Mesendoderm (in vitro differentiated cells): ENCODE measurements around the gene RABL6.
A peak's percentile ranks its signal among the peaks of the same experiment; 100 is the strongest.
"Not testable (repeated sequence)": the region's sequence is repeated elsewhere in the genome, so short reads cannot be mapped to it uniquely, and the experiment has no call there.

Experiments used
- DNase-seq: peaks from one replicate; pipeline ENCODE4 v3.0.0; 2013
- H2AK5ac ChIP-seq: 2 replicates; pipeline ENCODE4 v1.6.1; 2013; ENCODE audit warnings: low read length, inconsistent platforms
- H2BK120ac ChIP-seq: 2 replicates; pipeline ENCODE4 v1.6.1; 2013; ENCODE audit warnings: low read depth, mild to moderate bottlenecking, low read length, moderate library complexity, mixed read lengths
- H2BK15ac ChIP-seq: replicated peaks from 2 replicates; pipeline ENCODE4 v1.6.1; 2013; ENCODE audit warnings: low read depth, mild to moderate bottlenecking, moderate library complexity
- H2BK5ac ChIP-seq: 2 replicates; pipeline ENCODE4 v1.6.1; 2013; ENCODE audit warnings: low read length, inconsistent platforms
- H3K18ac ChIP-seq: 2 replicates; pipeline ENCODE4 v1.6.1; 2013; ENCODE audit warnings: mild to moderate bottlenecking, low read length, mixed read lengths
- H3K23ac ChIP-seq: one replicate; pipeline ENCODE4 v1.6.1; 2013; ENCODE audit warnings: low read length
- H3K27ac ChIP-seq: 2 replicates; pipeline ENCODE4 v1.5.1; 2013; ENCODE audit warnings: low read depth, mild to moderate bottlenecking, inconsistent platforms, low read length, moderate library complexity
- H3K27me3 ChIP-seq: 2 replicates; pipeline ENCODE4 v1.6.1; 2013; ENCODE audit warnings: low read length, control low read depth, mild to moderate bottlenecking, inconsistent platforms; ENCODE audit not compliant: insufficient read depth, poor library complexity
- H3K36me3 ChIP-seq: 2 replicates; pipeline ENCODE4 v1.6.1; 2013; ENCODE audit warnings: low read length, inconsistent platforms; ENCODE audit not compliant: control insufficient read depth, insufficient read depth
- H3K4ac ChIP-seq: one replicate; pipeline ENCODE4 v1.6.1; 2013; ENCODE audit warnings: low read depth, mild to moderate bottlenecking, low read length, moderate library complexity
- H3K4me1 ChIP-seq: 2 replicates; pipeline ENCODE4 v1.6.1; 2013; ENCODE audit warnings: low read depth, low read length, inconsistent platforms; ENCODE audit not compliant: control insufficient read depth
- H3K4me2 ChIP-seq: 2 replicates; pipeline ENCODE4 v1.6.1; 2013; ENCODE audit warnings: low read length
- H3K4me3 ChIP-seq: 2 replicates; pipeline ENCODE4 v1.5.1; 2013; ENCODE audit warnings: mild to moderate bottlenecking, low read length
- H3K56ac ChIP-seq: one replicate; pipeline ENCODE4 v1.6.1; 2013; ENCODE audit warnings: low read length
- H3K79me1 ChIP-seq: 2 replicates; pipeline ENCODE4 v1.6.1; 2013; ENCODE audit warnings: low read length, inconsistent platforms
- H3K79me2 ChIP-seq: 2 replicates; pipeline ENCODE4 v1.6.1; 2013; ENCODE audit warnings: mild to moderate bottlenecking, low read length; ENCODE audit not compliant: control insufficient read depth, insufficient read depth
- H3K9ac ChIP-seq: 2 replicates; pipeline ENCODE4 v1.6.1; 2013; ENCODE audit warnings: low read length, inconsistent platforms
- H4K5ac ChIP-seq: one replicate; pipeline ENCODE4 v1.6.1; 2013; ENCODE audit warnings: low read length
- H4K8ac ChIP-seq: one replicate; pipeline ENCODE4 v1.6.1; 2013; ENCODE audit warnings: low read depth, mild to moderate bottlenecking, control low read depth, low read length, moderate library complexity
- WGBS: extraction: QIAGEN DNeasy Blood & Tissue Kit; methylation state at CpG from one replicate; pipeline ENCODE4 v1.1.7; 2013; ENCODE audit warnings: low lambda C conversion rate, missing lambda C conversion rate; ENCODE audit not compliant: insufficient coverage; ENCODE audit errors: extremely low coverage; 5-methylcytosine and 5-hydroxymethylcytosine counted together

Gene RABL6

GRCh38 chr9:136794281-136794999 is 13.3 kb upstream of the RABL6 start:
- Histone ChIP-seq H2BK15ac (no peak overlapping the region), H4K5ac (no peak overlapping the region), H3K56ac (no peak overlapping the region), H3K18ac (no peak overlapping the region), H3K4me1 (peaks cover 6% of the 10 kb centered on the region), H3K36me3 (no peaks in the 10 kb centered on the region), H3K23ac (no peak overlapping the region), H3K9ac (no peak overlapping the region), H2BK5ac (no peak overlapping the region), H3K4ac (no peak overlapping the region), H3K79me2 (no peaks in the 10 kb centered on the region), H3K4me3 (no peak overlapping the region), H4K8ac (no peak overlapping the region), H2AK5ac (no peak overlapping the region), H3K79me1 (peaks cover 2% of the 10 kb centered on the region), H3K4me2 (no peak overlapping the region), H2BK120ac (no peak overlapping the region), H3K27ac (no peak overlapping the region), H3K27me3 (no peaks in the 10 kb centered on the region)
- no CpG with 5 or more reads among the region's 14 CpGs for WGBS
- DNase-seq, result no peak

GRCh38 chr9:136795000-136795348 is 12.8 kb upstream of the RABL6 start:
- WGBS, result no CpG with 5 or more reads among the region's 6 CpGs
- H3K4me3 ChIP-seq, result no peak overlapping the region

GRCh38 chr9:136796238-136796774 is 11.4 kb upstream of the RABL6 start, which contains the start of gene CCDC183:
Gene CCDC183 (plus strand): TSS chr9:136796338. CDS start chr9:136796398, 60 bp downstream.
- no peak within 1 kb of the TSS for H3K4me2 ChIP-seq
- H3K56ac ChIP-seq, result peak within 1 kb of the TSS; percentile 67
- no peak within 1 kb of the TSS for H2AK5ac ChIP-seq
- H4K5ac ChIP-seq, result no peak within 1 kb of the TSS
- H3K23ac ChIP-seq, result no peak within 1 kb of the TSS
- H3K27me3 ChIP-seq, result no peaks in the 10 kb centered on the region
- no peak within 1 kb of the TSS for H3K4ac ChIP-seq
- H2BK15ac ChIP-seq, result no peak within 1 kb of the TSS
- H3K36me3 ChIP-seq, result no peaks in the 10 kb centered on the region
- no CpG with 5 or more reads among the region's 5 CpGs for WGBS
- peak within 1 kb of the TSS; percentile 43 for H3K27ac ChIP-seq
- H3K4me3 ChIP-seq, result no peak within 1 kb of the TSS
- no peaks in the 10 kb centered on the region for H3K79me2 ChIP-seq
- H3K9ac ChIP-seq, result peak within 1 kb of the TSS; percentile 45
- H2BK5ac ChIP-seq, result no peak within 1 kb of the TSS
- H3K4me1 ChIP-seq, result peaks cover 8% of the 10 kb centered on the region
- no peak for DNase-seq
- peak within 1 kb of the TSS; percentile 1 for H2BK120ac ChIP-seq
- H4K8ac ChIP-seq, result no peak within 1 kb of the TSS
- peak within 1 kb of the TSS; percentile 40 for H3K18ac ChIP-seq
- peaks cover 2% of the 10 kb centered on the region for H3K79me1 ChIP-seq

More at GRCh38 chr9:136795000-136795348, 12.8 kb upstream of the RABL6 start:
- Histone ChIP-seq H3K56ac (no peak overlapping the region), H4K8ac (no peak overlapping the region), H4K5ac (no peak overlapping the region), H3K27ac (no peak overlapping the region), H2BK120ac (no peak overlapping the region), H3K9ac (no peak overlapping the region), H2BK15ac (no peak overlapping the region), H3K27me3 (no peaks in the 10 kb centered on the region), H3K4me1 (peaks cover 6% of the 10 kb centered on the region), H3K18ac (no peak overlapping the region), H3K79me1 (peaks cover 2% of the 10 kb centered on the region), H3K23ac (no peak overlapping the region), H3K4me2 (no peak overlapping the region), H3K79me2 (no peaks in the 10 kb centered on the region), H3K4ac (no peak overlapping the region), H2AK5ac (no peak overlapping the region), H2BK5ac (no peak overlapping the region), H3K36me3 (no peaks in the 10 kb centered on the region)
- no peak for DNase-seq

GRCh38 chr9:136796775-136797347 is 10.9 kb upstream of the RABL6 start:
- H3K79me2 ChIP-seq, H2AK5ac ChIP-seq, H3K18ac ChIP-seq, H3K4me2 ChIP-seq, H2BK120ac ChIP-seq, H3K9ac ChIP-seq, H4K8ac ChIP-seq, H2BK5ac ChIP-seq, H2BK15ac ChIP-seq, H3K4ac ChIP-seq, H3K4me3 ChIP-seq, H3K23ac ChIP-seq, H4K5ac ChIP-seq, H3K79me1 ChIP-seq, H3K36me3 ChIP-seq, H3K27me3 ChIP-seq, H3K4me1 ChIP-seq: not testable (repeated sequence)
- DNase-seq, result peak; percentile 89
- WGBS, result no CpG with 5 or more reads among the region's 10 CpGs
- Histone ChIP-seq H3K56ac (peak overlapping the region; percentile 64), H3K27ac (peak overlapping the region; percentile 43)

GRCh38 chr9:136798708-136799078 is 9.1 kb upstream of the RABL6 start:
- Histone ChIP-seq H2BK15ac (no peak overlapping the region), H3K23ac (no peak overlapping the region), H3K4me3 (no peak overlapping the region), H3K36me3 (no peaks in the 10 kb centered on the region), H3K18ac (no peak overlapping the region), H3K4me2 (no peak overlapping the region), H3K4me1 (peaks cover 8% of the 10 kb centered on the region), H3K79me2 (no peaks in the 10 kb centered on the region), H4K5ac (no peak overlapping the region), H3K27me3 (no peaks in the 10 kb centered on the region), H3K27ac (no peak overlapping the region), H3K4ac (no peak overlapping the region), H4K8ac (no peak overlapping the region), H2AK5ac (no peak overlapping the region), H3K9ac (no peak overlapping the region), H2BK5ac (no peak overlapping the region), H3K56ac (no peak overlapping the region), H2BK120ac (no peak overlapping the region), H3K79me1 (no peaks in the 10 kb centered on the region)
- DNase-seq, result no peak
- no CpG with 5 or more reads among the region's 6 CpGs for WGBS
